ENCODE measurements around the gene KCNIP1. TPM values are rescaled to one million over a fixed set of nuclear protein-coding genes. Genes with fewer than 3 reads are reported as not detected.

KCNIP1 gene
- total and polyA plus RNA-seq, 9 of the 15 experiments (the other 6 are each of a cell fraction or from before 2014, with no cell fraction given): not detected

DNA sequence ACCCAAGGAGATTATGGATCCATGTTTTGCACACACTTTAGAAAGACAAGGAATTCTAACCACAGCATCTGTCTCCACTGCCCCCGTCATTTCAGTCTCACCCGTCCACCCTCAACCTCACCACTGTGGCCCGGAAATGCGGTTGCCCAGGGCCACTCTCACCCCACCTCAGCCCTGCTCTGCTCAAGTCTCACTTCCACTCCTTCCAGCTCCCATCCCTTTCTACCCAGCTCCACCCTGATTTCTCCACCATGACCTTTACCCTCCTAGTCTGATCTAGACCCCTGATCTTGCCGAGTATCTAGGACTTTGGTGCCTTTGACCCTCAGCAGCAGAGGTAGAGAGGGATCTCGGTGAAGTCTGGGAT is 7.2 kb upstream of the KCNIP1 start:
- no peaks in the 10 kb centered on the region for H3K9me3 ChIP-seq (replicated peaks; ENCODE audit: control insufficient read depth, insufficient read depth, low read depth, low read length)

More for the DNA sequence above, 7.2 kb upstream of the KCNIP1 start:
- Histone ChIP-seq H3K4me3 (no peak overlapping the region), H3K27ac (ENCODE audit: extremely low read depth, low read depth, low read length) (no peak overlapping the region), H3K36me3 (ENCODE audit: control insufficient read depth, insufficient read depth, low read length) (no peaks in the 10 kb centered on the region), H4K20me1 (replicated peaks; ENCODE audit: control insufficient read depth, insufficient read depth, low read length) (no peaks in the 10 kb centered on the region; the same call in 1 of the 2 replicates), H3K9ac (ENCODE audit: insufficient read depth in 1 of 2, low read depth in 2 of 2, low read length in 2 of 2) (no peak overlapping the region), H3K4me2 (ENCODE audit: insufficient read depth, low read length) (no peak overlapping the region), H3K4me1 (replicated peaks in 1 of 2; ENCODE audit: control insufficient read depth in 2 of 2, insufficient read depth in 2 of 2, low read length in 2 of 2) (no peaks in the 10 kb centered on the region), H3K27me3 (ENCODE audit: control insufficient read depth in 2 of 2, insufficient read depth in 2 of 2, low read length in 2 of 2) (peaks cover 0 to 16% of the 10 kb centered on the region in 2 experiments; a peak in 2 of 5 replicates), H2AFZ (ENCODE audit: low read depth, low read length) (no peak overlapping the region), H3K79me2 (ENCODE audit: control insufficient read depth, insufficient read depth, low read length) (no peaks in the 10 kb centered on the region), H3K9me1 (ENCODE audit: control insufficient read depth, insufficient read depth, low read length) (no peaks in the 10 kb centered on the region)
- TF ChIP-seq ZNF197 (CRISPR knock-in tag; IDR thresholded peaks at IDR 0.05; ENCODE audit: low read depth) (no peak), ZNF239 (CRISPR knock-in tag; IDR thresholded peaks at IDR 0.05) (no peak), SETDB1 (IDR thresholded peaks at IDR 0.05; ENCODE audit: low read length) (no peak), GTF2F1 (IDR thresholded peaks at IDR 0.05; ENCODE audit: low read depth, low read length) (no peak), TOE1 (IDR thresholded peaks at IDR 0.05; ENCODE audit: borderline replicate concordance) (no peak), TOE1 (CRISPR knock-in tag; IDR thresholded peaks at IDR 0.05; ENCODE audit: borderline replicate concordance, low read depth) (no peak), CBFA2T3 (IDR thresholded peaks at IDR 0.05) (no peak), JUNB (CRISPR knock-in tag; conservative IDR thresholded peaks at IDR 0.05) (no peak), ZNF143 (CRISPR knock-in tag; IDR thresholded peaks at IDR 0.05) (no peak), SRSF9 (IDR thresholded peaks at IDR 0.05; ENCODE audit: borderline replicate concordance, low read depth, low read length) (no peak), ZNF586 (CRISPR knock-in tag; conservative IDR thresholded peaks at IDR 0.05) (no peak), ZC3H11A (IDR thresholded peaks at IDR 0.05; ENCODE audit: low read depth, low read length) (no peak), HMG20A (CRISPR knock-in tag; conservative IDR thresholded peaks at IDR 0.05) (no peak), LEF1 (IDR thresholded peaks at IDR 0.05) (no peak), CAMTA2 (CRISPR knock-in tag; conservative IDR thresholded peaks at IDR 0.05) (no peak), POLR2AphosphoS5 (IDR thresholded peaks at IDR 0.05; ENCODE audit: control insufficient read depth, insufficient read depth, low read depth, low read length) (no peak), ZEB2 (IDR thresholded peaks at IDR 0.05) (no peak)
- TF ChIP-seq, protein P1, sequence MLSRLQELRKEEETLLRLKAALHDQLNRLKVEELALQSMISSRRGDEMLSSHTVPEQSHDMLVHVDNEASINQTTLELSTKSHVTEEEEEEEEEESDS (CRISPR knock-in tag; IDR thresholded peaks at IDR 0.05): no peak
- TF ChIP-seq, protein P2, sequence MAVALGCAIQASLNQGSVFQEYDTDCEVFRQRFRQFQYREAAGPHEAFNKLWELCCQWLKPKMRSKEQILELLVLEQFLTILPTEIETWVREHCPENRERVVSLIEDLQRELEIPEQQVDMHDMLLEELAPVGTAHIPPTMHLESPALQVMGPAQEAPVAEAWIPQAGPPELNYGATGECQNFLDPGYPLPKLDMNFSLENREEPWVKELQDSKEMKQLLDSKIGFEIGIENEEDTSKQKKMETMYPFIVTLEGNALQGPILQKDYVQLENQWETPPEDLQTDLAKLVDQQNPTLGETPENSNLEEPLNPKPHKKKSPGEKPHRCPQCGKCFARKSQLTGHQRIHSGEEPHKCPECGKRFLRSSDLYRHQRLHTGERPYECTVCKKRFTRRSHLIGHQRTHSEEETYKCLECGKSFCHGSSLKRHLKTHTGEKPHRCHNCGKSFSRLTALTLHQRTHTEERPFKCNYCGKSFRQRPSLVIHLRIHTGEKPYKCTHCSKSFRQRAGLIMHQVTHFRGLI (CRISPR knock-in tag; IDR thresholded peaks at IDR 0.05): no peak
- TF ChIP-seq, protein P3, sequence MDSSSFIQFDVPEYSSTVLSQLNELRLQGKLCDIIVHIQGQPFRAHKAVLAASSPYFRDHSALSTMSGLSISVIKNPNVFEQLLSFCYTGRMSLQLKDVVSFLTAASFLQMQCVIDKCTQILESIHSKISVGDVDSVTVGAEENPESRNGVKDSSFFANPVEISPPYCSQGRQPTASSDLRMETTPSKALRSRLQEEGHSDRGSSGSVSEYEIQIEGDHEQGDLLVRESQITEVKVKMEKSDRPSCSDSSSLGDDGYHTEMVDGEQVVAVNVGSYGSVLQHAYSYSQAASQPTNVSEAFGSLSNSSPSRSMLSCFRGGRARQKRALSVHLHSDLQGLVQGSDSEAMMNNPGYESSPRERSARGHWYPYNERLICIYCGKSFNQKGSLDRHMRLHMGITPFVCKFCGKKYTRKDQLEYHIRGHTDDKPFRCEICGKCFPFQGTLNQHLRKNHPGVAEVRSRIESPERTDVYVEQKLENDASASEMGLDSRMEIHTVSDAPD (CRISPR knock-in tag; IDR thresholded peaks at IDR 0.05): no peak
- TF ChIP-seq, protein P4, sequence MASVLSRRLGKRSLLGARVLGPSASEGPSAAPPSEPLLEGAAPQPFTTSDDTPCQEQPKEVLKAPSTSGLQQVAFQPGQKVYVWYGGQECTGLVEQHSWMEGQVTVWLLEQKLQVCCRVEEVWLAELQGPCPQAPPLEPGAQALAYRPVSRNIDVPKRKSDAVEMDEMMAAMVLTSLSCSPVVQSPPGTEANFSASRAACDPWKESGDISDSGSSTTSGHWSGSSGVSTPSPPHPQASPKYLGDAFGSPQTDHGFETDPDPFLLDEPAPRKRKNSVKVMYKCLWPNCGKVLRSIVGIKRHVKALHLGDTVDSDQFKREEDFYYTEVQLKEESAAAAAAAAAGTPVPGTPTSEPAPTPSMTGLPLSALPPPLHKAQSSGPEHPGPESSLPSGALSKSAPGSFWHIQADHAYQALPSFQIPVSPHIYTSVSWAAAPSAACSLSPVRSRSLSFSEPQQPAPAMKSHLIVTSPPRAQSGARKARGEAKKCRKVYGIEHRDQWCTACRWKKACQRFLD (CRISPR knock-in tag; IDR thresholded peaks at IDR 0.05): no peak
- CTCF ChIA-PET (ENCODE audit: low intra/inter-chr PET ratio): no interaction called here
- POLR2A ChIA-PET: no interaction called here
- no TSS peak for BruUV-seq (replicated peaks)
- ATAC-seq: no peak
- FAIRE-seq: no peak
- intact Hi-C loops (cut with micrococcal nuclease): no loop called here
- WGBS (ENCODE audit: insufficient coverage, low coverage, missing lambda C conversion rate): 0% methylated on average over 6 of the region's 6 CpGs
- DNase-seq (ENCODE audit: extremely low read depth in 1 of 4, low spot score in 3 of 4): no peak
- in situ Hi-C loops (cut with MboI): no loop called here
